ENCODE measurements around the gene MTFP1. TPM values are rescaled to one million over a fixed set of nuclear protein-coding genes. Genes with fewer than 3 reads are reported as not detected.

MTFP1 gene
- total RNA-seq, 1 experiment from 2014 or later = 65.7 TPM

- H3K4me2 ChIP-seq (ENCODE audit: low read length) = peak overlapping the region; percentile 97
- intact Hi-C loops (cut with micrococcal nuclease) = no loop called here
- ATAC-seq (peak; percentile 8; the same call in 1 of the 2 replicates), DNase-seq (peak; percentile 3)
- H2AFZ ChIP-seq (ENCODE audit: low read length) = peak overlapping the region; percentile 58
- H3F3A ChIP-seq (ENCODE audit: low read length, unreplicated experiment) = no peaks in the 10 kb centered on the region
- H3K36me3 ChIP-seq (ENCODE audit: low read depth, low read length) = no peaks in the 10 kb centered on the region
- H3K9me2 ChIP-seq (replicated peaks; ENCODE audit: low read length) = no peaks in the 10 kb centered on the region
- ChIA-PET POLR2A (ENCODE audit: unreplicated experiment) (interaction anchor here (1.3 kb wide), 1 partner anchor 26 kb away, joined by 5 read pairs; no protein-coding TSS in a partner anchor), CTCF (interaction anchor here (1.4 kb wide), 1 partner anchor 110 kb away, joined by 3 read pairs; no protein-coding TSS in a partner anchor)
- BruUV-seq (replicated peaks) = no TSS peak
- H3K4me1 ChIP-seq (ENCODE audit: insufficient read depth, low read length) = peaks cover 8% of the 10 kb centered on the region
- H3K4me3 ChIP-seq (ENCODE audit: low read length) = peak overlapping the region; percentile 87
- H3K27ac ChIP-seq (ENCODE audit: low read length) = no peak overlapping the region
- TF ChIP-seq EZH2phosphoT487 (IDR thresholded peaks at IDR 0.05; ENCODE audit: borderline replicate concordance, low read length) (no peak), EZH2 (IDR thresholded peaks at IDR 0.05; ENCODE audit: low read length, unreplicated experiment) (no peak), CTCF (conservative IDR thresholded peaks at IDR 0.05; ENCODE audit: low read depth, low read length) (no peak)
- peaks cover 25% of the 10 kb centered on the region for H3K79me2 ChIP-seq (ENCODE audit: low read length)
- H3K9ac ChIP-seq (ENCODE audit: low read length) = peak overlapping the region; percentile 70
- H3K27me3 ChIP-seq (ENCODE audit: low read length) = no peaks in the 10 kb centered on the region
- H4K20me1 ChIP-seq (ENCODE audit: low read length) = peaks cover 6% of the 10 kb centered on the region; the same call in 1 of the 2 replicates
- no peaks in the 10 kb centered on the region for H3K9me3 ChIP-seq (ENCODE audit: low read length)
These were observed 27.6 kb upstream of the MTFP1 start for GRCh38 chr22:30397656-30398635.

GRCh38 chr22:30398685-30399680 lies 26.6 kb upstream of the MTFP1 start:
- H3K9me3 ChIP-seq (ENCODE audit: low read length) = no peaks in the 10 kb centered on the region
- ChIA-PET CTCF (no interaction called here), POLR2A (ENCODE audit: unreplicated experiment) (no interaction called here)
- no peak overlapping the region for H2AFZ ChIP-seq (ENCODE audit: low read length)
- DNase-seq (no peak), ATAC-seq (no peak)
- H3K27ac ChIP-seq (ENCODE audit: low read length) = no peak overlapping the region
- peaks cover 25% of the 10 kb centered on the region for H3K79me2 ChIP-seq (ENCODE audit: low read length)
- H3K4me1 ChIP-seq (ENCODE audit: insufficient read depth, low read length) = peaks cover 8% of the 10 kb centered on the region
- no peaks in the 10 kb centered on the region for H3K36me3 ChIP-seq (ENCODE audit: low read depth, low read length)
- no peaks in the 10 kb centered on the region for H3K27me3 ChIP-seq (ENCODE audit: low read length)
- H3K4me2 ChIP-seq (ENCODE audit: low read length) = peak overlapping the region; percentile 97
- H4K20me1 ChIP-seq (ENCODE audit: low read length) = peaks cover 6% of the 10 kb centered on the region; the same call in 1 of the 2 replicates
- intact Hi-C loops (cut with micrococcal nuclease) = no loop called here
- TF ChIP-seq CTCF (conservative IDR thresholded peaks at IDR 0.05; ENCODE audit: low read depth, low read length) (no peak), EZH2phosphoT487 (IDR thresholded peaks at IDR 0.05; ENCODE audit: borderline replicate concordance, low read length) (no peak), EZH2 (IDR thresholded peaks at IDR 0.05; ENCODE audit: low read length, unreplicated experiment) (no peak)
- H3F3A ChIP-seq (ENCODE audit: low read length, unreplicated experiment) = no peaks in the 10 kb centered on the region
- H3K4me3 ChIP-seq (ENCODE audit: low read length) = peak overlapping the region; percentile 87
- no TSS peak for BruUV-seq (replicated peaks)
- no peaks in the 10 kb centered on the region for H3K9me2 ChIP-seq (replicated peaks; ENCODE audit: low read length)
- H3K9ac ChIP-seq (ENCODE audit: low read length) = no peak overlapping the region

Measured in PC-3 (cell line).